NCI-H226 (cell line): ENCODE measurements around the gene TAAR8.
"Not testable (repeated sequence)": the region's sequence is repeated elsewhere in the genome, so short reads cannot be mapped to it uniquely, and the experiment has no call there.

Experiments used
- DNase-seq: peaks from one replicate; pipeline ENCODE4 v3.0.0-alpha.2; 2015

TAAR8 gene

GRCh38 chr6:132548746-132549463, 3.6 kb upstream of the TAAR8 start:
- DNase-seq: no peak

GRCh38 chr6:132551214-132551613, 1.3 kb upstream of the TAAR8 start:
- no peak for DNase-seq

- not testable (repeated sequence) for DNase-seq
Observed at GRCh38 chr6:132560087-132560486, 7.6 kb downstream of the TAAR8 start.

GRCh38 chr6:132566404-132566803, 13.9 kb downstream of the TAAR8 start:
- DNase-seq: no peak

- no peak for DNase-seq
Observed at GRCh38 chr6:132567566-132567965, 15.1 kb downstream of the TAAR8 start.

- DNase-seq: no peak
Observed at GRCh38 chr6:132568611-132569010, 16.1 kb downstream of the TAAR8 start.

GRCh38 chr6:132569170-132569569, 16.7 kb downstream of the TAAR8 start:
- no peak for DNase-seq

- no peak for DNase-seq
Observed at GRCh38 chr6:132570221-132570777, 17.8 kb downstream of the TAAR8 start, which contains the start of gene TAAR6. TSS of gene TAAR6 (plus strand) at chr6:132570322. CDS start at chr6:132570322, 0 bp downstream.

GRCh38 chr6:132571774-132572173, 19.3 kb downstream of the TAAR8 start:
- no peak for DNase-seq

- DNase-seq: no peak
Observed at GRCh38 chr6:132584698-132585097, 32.2 kb downstream of the TAAR8 start.

- DNase-seq: no peak
Observed at GRCh38 chr6:132587424-132587823, 35.0 kb downstream of the TAAR8 start.

- DNase-seq: no peak
Observed at GRCh38 chr6:132589454-132589853, 37.0 kb downstream of the TAAR8 start, which contains the start of gene TAAR5. TSS of gene TAAR5 (minus strand) at chr6:132589741. CDS start at chr6:132589686, 55 bp downstream.

GRCh38 chr6:132590362-132590761, 37.9 kb downstream of the TAAR8 start:
- no peak for DNase-seq

GRCh38 chr6:132592855-132593254, 40.4 kb downstream of the TAAR8 start:
- no peak for DNase-seq

GRCh38 chr6:132596201-132596600, 43.7 kb downstream of the TAAR8 start:
- DNase-seq: no peak

- no peak for DNase-seq
Observed at GRCh38 chr6:132598473-132598872, 46.0 kb downstream of the TAAR8 start.

GRCh38 chr6:132600900-132601299, 48.4 kb downstream of the TAAR8 start:
- DNase-seq: not testable (repeated sequence)
